Jurkat, Clone E6-1 (cell line): ENCODE results near the gene CARD11.
A peak's percentile ranks its signal among the peaks of the same experiment; 100 is the strongest.

Experiments used
- DNase-seq: peaks from one replicate; pipeline ENCODE4 v3.0.0-alpha.2; 2011; ENCODE audit warnings: low read depth, low spot score
- H3K4me3 ChIP-seq: 2 replicates; pipeline ENCODE4 v1.5.1; 2011; ENCODE audit warnings: mild to moderate bottlenecking, low read length, control low read depth, moderate library complexity

The CARD11 gene

DNA sequence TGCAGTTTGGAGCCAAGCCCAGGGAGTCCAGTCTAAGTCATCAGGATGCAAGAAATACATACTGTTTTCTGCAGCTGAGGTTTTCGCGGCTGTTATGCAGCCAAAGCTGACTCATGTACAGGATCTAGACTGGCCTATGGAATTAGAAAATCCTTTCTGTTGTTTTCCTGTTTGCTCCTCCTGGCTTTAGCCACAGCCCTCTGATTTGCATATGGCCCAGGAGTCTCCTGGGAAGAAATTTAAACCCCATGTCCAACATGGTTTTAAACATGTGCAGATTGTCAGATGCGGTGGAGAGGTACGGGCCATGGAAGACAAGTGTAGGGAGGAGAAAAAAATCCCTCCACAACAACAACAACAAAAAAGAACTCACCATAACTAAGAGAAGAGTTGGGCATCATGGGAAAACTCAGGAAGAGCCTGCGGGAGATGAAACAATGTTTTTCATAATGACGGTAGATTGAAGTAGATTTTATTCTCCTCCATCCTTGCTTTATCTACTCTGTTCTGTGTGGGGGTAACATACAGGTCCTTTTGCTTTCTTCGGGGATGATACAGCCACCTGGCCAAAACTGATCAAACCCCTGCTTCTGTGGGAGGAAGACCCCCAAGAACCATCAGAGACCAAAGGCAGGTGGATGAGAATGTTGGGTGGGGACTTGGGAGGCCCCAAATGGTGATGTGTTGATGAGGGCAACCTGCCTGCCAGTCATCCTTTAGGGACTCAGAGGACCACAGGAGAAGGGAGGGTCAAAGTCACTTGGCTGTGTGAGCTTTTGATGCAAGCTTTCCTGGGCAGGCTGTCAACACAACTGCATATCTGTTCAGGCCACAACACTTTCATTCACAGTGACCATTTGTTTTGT is 169.7 kb downstream of the CARD11 start:
- no peak for DNase-seq
- H3K4me3 ChIP-seq, result no peak overlapping the region

GRCh38 chr7:2873146-2873545 is 170.5 kb downstream of the CARD11 start:
- DNase-seq, result no peak
- no peak overlapping the region for H3K4me3 ChIP-seq

GRCh38 chr7:2872296-2872874 is 171.3 kb downstream of the CARD11 start:
- DNase-seq, result no peak
- no peak overlapping the region for H3K4me3 ChIP-seq

DNA sequence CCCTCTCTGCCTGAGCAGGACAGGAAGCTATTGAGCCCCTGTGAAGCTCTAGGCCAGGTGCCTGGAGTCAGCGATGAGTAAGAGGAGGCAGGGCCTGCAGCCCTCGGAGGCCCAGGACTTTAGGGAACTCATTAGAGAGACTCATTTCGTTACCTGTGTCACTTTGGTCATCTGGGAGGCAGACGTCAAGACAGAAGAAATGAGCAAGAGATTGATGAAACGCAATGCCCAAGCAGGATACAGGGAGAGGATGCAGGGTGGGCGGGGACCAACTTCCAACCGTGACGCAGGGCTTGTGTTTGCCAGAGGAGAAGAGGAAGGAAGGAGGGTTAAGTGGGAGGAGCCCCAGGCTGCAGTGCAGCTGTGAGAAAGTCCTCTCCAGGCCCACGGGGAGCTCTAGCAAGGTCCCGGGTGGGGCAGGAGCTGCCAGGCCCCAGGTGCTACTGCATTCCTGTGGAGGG is 173.2 kb downstream of the CARD11 start:
- peak overlapping the region; percentile 39 for H3K4me3 ChIP-seq
- peak; percentile 77 for DNase-seq

- peak overlapping the region; percentile 39 for H3K4me3 ChIP-seq
- DNase-seq, result no peak
These were observed 173.7 kb downstream of the CARD11 start for GRCh38 chr7:2869981-2870380.

GRCh38 chr7:2866601-2867000 is 177.1 kb downstream of the CARD11 start:
- DNase-seq, result no peak
- no peak overlapping the region for H3K4me3 ChIP-seq

GRCh38 chr7:2864999-2865670 is 178.5 kb downstream of the CARD11 start:
- DNase-seq, result peak; percentile 66
- no peak overlapping the region for H3K4me3 ChIP-seq

- no peak for DNase-seq
- H3K4me3 ChIP-seq, result no peak overlapping the region
These were observed 179.3 kb downstream of the CARD11 start for GRCh38 chr7:2864204-2864985.

- no peak overlapping the region for H3K4me3 ChIP-seq
- no peak for DNase-seq
These were observed 180.1 kb downstream of the CARD11 start for GRCh38 chr7:2863461-2864066.

DNA sequence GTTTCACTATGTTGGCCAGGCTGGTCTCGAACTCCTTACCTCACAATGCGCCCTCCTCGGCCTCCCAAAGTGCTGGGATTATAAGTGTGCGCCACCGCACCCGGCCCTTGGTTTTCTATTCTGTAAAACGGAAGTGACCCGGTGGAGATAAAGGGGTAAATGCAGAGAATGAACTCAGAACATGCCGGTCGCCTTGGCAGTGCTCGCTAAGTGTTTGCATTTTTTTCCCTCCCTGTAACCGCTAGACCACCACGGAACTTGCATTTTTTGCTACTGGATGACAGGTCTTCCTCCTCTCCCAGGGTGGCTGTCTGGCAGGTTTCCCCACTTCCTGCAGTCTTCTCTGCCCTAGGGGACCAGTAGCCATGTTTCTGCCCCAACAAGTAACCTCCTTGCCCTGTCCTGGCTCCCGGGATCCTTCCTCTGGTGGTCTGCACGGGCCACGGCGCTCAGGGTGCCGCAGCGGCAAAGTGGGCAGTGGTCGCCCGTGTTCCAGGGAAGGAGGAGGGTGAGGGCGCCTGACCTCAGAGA is 180.8 kb downstream of the CARD11 start:
- H3K4me3 ChIP-seq, result no peak overlapping the region
- no peak for DNase-seq

DNA sequence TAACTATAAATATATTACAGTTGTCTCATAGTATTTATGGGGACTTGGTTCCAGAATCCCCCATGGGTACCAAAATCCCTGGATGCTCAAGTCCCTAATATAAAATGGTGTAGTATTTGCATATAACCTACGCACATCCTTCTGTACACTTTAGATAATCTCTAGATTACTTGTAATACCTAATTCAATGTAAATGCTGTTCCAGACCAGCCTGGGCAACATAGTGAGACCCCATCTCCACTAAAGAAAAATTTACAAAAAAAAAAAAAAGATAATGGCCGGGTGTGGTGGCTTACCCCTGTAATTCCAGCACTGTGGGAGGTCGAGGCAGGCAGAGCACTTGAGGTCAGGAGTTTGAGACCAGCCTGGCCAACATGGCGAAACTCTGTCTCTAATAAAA is 182.2 kb downstream of the CARD11 start:
- no peak for DNase-seq
- H3K4me3 ChIP-seq, result no peak overlapping the region

DNA sequence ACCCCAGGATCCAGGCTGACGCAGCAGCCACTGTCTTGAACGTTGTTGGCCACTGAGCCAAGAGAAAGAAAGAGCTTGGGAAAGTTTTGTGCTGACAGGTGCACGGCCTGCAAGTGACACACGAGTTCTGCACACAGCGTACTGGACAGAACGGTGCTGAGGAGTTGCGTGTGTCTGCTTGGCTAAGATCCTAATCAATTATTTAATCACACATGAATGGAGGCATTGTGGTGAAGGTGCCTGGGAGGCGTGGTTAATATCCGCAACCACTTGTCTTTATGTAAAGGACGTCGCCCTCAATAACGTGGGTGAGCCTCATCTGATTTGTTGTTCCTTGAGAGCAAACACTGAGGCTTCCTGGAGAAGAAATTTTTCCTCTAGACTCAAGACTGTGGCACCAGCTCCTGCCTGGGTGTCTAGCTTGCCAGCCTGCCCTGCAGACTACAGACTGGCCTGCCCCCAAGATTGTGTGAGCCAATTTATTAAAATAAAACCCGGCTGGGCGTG is 183.0 kb downstream of the CARD11 start:
- no peak overlapping the region for H3K4me3 ChIP-seq
- DNase-seq, result no peak

- DNase-seq, result no peak
These were observed 183.7 kb downstream of the CARD11 start for GRCh38 chr7:2859952-2860351.

GRCh38 chr7:2858621-2859020 is 185.0 kb downstream of the CARD11 start:
- no peak for DNase-seq

More at GRCh38 chr7:2859952-2860351, 183.7 kb downstream of the CARD11 start:
- H3K4me3 ChIP-seq, result no peak overlapping the region

DNA sequence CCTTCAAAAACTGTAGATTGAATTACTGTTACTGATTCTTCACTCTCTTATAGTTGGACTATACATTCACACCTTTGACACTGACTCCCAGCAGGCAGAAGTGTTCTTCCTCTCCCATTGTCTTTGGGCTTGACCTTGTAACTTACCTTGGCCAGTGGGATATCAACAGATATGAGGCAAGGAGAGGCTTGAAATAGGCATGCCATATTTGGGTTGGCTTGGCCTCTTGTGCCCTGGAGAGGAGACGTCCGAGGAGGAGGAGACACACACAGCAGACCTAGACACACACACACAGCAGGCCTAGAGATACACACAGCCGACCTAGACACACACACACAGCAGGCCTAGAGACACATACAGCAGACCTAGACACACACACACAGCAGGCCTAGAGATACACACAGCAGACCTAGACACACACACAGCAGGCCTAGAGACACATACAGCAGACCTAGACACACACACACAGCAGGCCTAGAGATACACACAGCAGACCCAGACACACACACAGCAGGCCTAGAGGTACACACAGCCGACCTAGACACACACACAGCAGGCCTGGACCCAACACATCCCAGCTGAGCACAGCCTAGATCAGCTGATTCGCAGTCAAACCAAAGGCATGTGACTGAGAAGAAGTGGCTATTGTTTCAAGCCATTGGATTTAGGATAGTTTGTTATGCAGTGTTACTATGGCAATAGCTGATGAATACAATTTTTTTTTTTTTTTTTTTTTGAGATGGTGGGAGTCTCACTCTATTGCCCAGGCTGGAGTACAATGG is 187.1 kb downstream of the CARD11 start:
- DNase-seq, result no peak
- no peak overlapping the region for H3K4me3 ChIP-seq

More at GRCh38 chr7:2858621-2859020, 185.0 kb downstream of the CARD11 start:
- no peak overlapping the region for H3K4me3 ChIP-seq
